ENCODE data around the gene IFNLR1. TPM values are rescaled to one million over a fixed set of nuclear protein-coding genes. Genes with fewer than 3 reads are reported as not detected.

The IFNLR1 gene
- total and polyA plus RNA-seq, 9 of the 15 experiments (the other 6 are each of a cell fraction or from before 2014, with no cell fraction given): not detected

DNA sequence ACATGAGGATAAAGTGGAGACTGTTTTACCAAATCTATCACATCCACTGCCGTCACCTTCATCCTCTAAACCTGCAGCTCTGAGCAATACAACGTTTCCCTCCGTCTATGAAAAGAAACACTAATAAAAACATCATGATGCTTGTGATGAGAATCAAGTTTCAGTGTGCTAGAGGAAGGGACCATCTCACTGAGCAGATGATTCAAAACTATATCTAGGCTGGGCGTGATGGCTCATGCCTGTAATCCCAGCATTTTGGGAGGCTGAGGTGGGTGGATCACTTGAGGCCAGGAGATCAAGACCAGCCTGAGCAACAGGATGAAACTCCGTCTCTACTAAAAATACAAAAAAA lies 60.4 kb downstream of the IFNLR1 start:
- H3K36me3 ChIP-seq (ENCODE audit: control insufficient read depth, insufficient read depth, low read length): no peaks in the 10 kb centered on the region
- CTCF ChIA-PET (ENCODE audit: low intra/inter-chr PET ratio): no interaction called here
- no peaks in the 10 kb centered on the region for H3K9me1 ChIP-seq (ENCODE audit: control insufficient read depth, insufficient read depth, low read length)
- no peak overlapping the region for H3K9ac ChIP-seq (ENCODE audit: insufficient read depth in 1 of 2, low read depth in 2 of 2, low read length in 2 of 2)
- FAIRE-seq: no peak
- intact Hi-C loops (cut with micrococcal nuclease) (no loop called here), in situ Hi-C loops (cut with MboI) (no loop called here)
- H3K4me3 ChIP-seq: no peak overlapping the region
- H3K27me3 ChIP-seq (ENCODE audit: control insufficient read depth in 2 of 2, insufficient read depth in 2 of 2, low read length in 2 of 2): peaks cover under 1 to 28% of the 10 kb centered on the region in 2 experiments; a peak in 3 of 5 replicates
- H3K9me3 ChIP-seq (replicated peaks; ENCODE audit: control insufficient read depth, insufficient read depth, low read depth, low read length): no peaks in the 10 kb centered on the region
- no peaks in the 10 kb centered on the region for H3K79me2 ChIP-seq (ENCODE audit: control insufficient read depth, insufficient read depth, low read length)
- WGBS (ENCODE audit: insufficient coverage, low coverage, missing lambda C conversion rate): 0% methylated on average over 5 of the region's 5 CpGs
- no peak overlapping the region for H3K4me2 ChIP-seq (ENCODE audit: insufficient read depth, low read length)
- no peak overlapping the region for H2AFZ ChIP-seq (ENCODE audit: low read depth, low read length)
- no peak for DNase-seq (ENCODE audit: extremely low read depth in 1 of 4, low spot score in 3 of 4)
- ATAC-seq: no peak
- BruUV-seq (replicated peaks): no TSS peak
- H3K27ac ChIP-seq (ENCODE audit: extremely low read depth, low read depth, low read length): no peak overlapping the region
- POLR2A ChIA-PET: interaction anchor here (1.2 to 1.5 kb wide), 2 partner anchors 12 to 16 kb away, joined by 3 read pairs; no protein-coding TSS in a partner anchor
- no peaks in the 10 kb centered on the region for H3K4me1 ChIP-seq (replicated peaks in 1 of 2; ENCODE audit: control insufficient read depth in 2 of 2, insufficient read depth in 2 of 2, low read length in 2 of 2)
- peaks cover 6% of the 10 kb centered on the region; the same call in 1 of the 2 replicates for H4K20me1 ChIP-seq (replicated peaks; ENCODE audit: control insufficient read depth, insufficient read depth, low read length)
- TF ChIP-seq, protein P1, sequence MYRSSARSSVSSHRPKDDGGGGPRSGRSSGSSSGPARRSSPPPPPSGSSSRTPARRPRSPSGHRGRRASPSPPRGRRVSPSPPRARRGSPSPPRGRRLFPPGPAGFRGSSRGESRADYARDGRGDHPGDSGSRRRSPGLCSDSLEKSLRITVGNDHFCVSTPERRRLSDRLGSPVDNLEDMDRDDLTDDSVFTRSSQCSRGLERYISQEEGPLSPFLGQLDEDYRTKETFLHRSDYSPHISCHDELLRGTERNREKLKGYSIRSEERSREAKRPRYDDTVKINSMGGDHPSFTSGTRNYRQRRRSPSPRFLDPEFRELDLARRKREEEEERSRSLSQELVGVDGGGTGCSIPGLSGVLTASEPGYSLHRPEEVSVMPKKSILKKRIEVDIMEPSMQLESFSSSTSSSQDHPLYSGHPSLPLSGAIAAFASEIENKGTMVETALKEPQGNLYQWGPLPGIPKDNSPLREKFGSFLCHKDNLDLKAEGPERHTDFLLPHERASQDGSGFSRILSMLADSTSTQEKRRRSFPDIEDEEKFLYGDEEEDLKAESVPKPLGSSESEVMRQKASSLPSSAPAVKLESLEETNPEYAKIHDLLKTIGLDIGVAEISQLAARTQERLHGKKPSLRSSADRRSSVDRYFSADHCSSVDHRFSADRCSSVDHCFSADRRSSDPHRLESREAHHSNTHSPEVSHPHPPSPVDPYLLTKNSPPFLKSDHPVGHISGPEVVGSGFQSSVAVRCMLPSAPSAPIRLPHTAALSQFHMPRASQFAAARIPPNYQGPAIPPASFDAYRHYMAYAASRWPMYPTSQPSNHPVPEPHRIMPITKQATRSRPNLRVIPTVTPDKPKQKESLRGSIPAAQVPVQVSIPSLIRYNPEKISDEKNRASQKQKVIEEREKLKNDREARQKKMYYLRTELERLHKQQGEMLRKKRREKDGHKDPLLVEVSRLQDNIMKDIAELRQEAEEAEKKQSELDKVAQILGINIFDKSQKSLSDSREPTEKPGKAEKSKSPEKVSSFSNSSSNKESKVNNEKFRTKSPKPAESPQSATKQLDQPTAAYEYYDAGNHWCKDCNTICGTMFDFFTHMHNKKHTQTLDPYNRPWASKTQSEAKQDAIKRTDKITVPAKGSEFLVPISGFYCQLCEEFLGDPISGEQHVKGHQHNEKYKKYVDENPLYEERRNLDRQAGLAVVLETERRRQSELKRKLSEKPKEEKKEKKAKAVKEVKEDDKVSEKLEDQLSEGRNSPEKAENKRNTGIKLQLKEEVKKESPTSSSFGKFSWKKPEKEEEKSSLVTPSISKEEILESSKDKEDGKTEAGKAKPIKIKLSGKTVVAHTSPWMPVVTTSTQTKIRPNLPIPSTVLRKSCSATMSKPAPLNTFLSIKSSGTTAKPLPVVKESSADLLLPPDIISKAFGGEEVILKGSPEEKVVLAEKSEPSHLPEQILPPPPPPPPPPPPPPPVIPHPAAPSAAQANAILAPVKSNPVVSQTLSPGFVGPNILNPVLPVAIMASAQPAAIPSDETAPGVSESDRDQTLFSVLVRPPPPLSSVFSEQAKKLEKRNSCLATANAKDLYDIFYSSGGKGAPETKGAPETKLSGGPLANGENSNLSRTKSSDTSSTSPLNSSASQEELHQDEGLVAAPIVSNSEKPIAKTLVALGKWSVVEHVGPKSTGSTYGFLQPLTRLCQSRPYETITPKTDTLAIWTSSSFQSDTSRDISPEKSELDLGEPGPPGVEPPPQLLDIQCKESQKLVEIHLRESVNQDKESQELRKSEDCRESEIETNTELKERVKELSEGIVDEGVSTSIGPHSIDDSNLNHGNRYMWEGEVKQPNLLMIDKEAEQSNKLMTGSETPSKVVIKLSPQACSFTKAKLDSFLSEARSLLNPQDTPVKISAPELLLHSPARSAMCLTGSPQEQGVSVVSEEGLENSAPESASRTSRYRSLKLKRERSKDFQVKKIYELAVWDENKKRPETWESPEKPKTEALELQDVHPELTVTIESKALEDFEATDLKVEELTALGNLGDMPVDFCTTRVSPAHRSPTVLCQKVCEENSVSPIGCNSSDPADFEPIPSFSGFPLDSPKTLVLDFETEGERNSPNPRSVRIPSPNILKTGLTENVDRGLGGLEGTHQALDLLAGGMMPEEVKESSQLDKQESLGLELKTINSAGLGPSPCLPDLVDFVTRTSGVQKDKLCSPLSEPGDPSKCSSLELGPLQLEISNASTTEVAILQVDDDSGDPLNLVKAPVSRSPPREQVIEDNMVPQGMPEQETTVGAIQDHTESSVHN (IDR thresholded peaks at IDR 0.05; ENCODE audit: borderline replicate concordance in 1 of 2, low read depth in 1 of 2): no peak
- TF ChIP-seq, protein P2, sequence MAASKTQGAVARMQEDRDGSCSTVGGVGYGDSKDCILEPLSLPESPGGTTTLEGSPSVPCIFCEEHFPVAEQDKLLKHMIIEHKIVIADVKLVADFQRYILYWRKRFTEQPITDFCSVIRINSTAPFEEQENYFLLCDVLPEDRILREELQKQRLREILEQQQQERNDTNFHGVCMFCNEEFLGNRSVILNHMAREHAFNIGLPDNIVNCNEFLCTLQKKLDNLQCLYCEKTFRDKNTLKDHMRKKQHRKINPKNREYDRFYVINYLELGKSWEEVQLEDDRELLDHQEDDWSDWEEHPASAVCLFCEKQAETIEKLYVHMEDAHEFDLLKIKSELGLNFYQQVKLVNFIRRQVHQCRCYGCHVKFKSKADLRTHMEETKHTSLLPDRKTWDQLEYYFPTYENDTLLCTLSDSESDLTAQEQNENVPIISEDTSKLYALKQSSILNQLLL (CRISPR knock-in tag; IDR thresholded peaks at IDR 0.05; ENCODE audit: borderline replicate concordance): no peak
- TF ChIP-seq, protein P3, sequence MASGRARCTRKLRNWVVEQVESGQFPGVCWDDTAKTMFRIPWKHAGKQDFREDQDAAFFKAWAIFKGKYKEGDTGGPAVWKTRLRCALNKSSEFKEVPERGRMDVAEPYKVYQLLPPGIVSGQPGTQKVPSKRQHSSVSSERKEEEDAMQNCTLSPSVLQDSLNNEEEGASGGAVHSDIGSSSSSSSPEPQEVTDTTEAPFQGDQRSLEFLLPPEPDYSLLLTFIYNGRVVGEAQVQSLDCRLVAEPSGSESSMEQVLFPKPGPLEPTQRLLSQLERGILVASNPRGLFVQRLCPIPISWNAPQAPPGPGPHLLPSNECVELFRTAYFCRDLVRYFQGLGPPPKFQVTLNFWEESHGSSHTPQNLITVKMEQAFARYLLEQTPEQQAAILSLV (tag; IDR thresholded peaks at IDR 0.05): no peak

Data from K562 (cell line).